ENCODE results near the gene MORN1. TPM values are rescaled to one million over a fixed set of nuclear protein-coding genes. Genes with fewer than 3 reads are reported as not detected.
"Not testable (repeated sequence)": the region's sequence is repeated elsewhere in the genome, so short reads cannot be mapped to it uniquely, and the experiment has no call there.

MORN1 gene
- polyA plus RNA-seq, 1 donor: 8.5 TPM

GRCh38 chr1:2303016-2303775, 88.2 kb downstream of the MORN1 start:
- DNase-seq: no peak

- DNase-seq: no peak
Observed at GRCh38 chr1:2302292-2302925, 88.9 kb downstream of the MORN1 start.

- no peak for DNase-seq
Observed at GRCh38 chr1:2301607-2302291, 89.6 kb downstream of the MORN1 start.

GRCh38 chr1:2300851-2301606, 90.3 kb downstream of the MORN1 start:
- no peak for DNase-seq

GRCh38 chr1:2300004-2300771, 91.2 kb downstream of the MORN1 start:
- no peak for DNase-seq

GRCh38 chr1:2299131-2299627, 92.2 kb downstream of the MORN1 start:
- DNase-seq: no peak

- no peak for DNase-seq
Observed at GRCh38 chr1:2298685-2299084, 92.7 kb downstream of the MORN1 start.

- no peak for DNase-seq
Observed at GRCh38 chr1:2297246-2298011, 93.9 kb downstream of the MORN1 start.

- DNase-seq: no peak
Observed at GRCh38 chr1:2296614-2297013, 94.7 kb downstream of the MORN1 start.

- not testable (repeated sequence) for DNase-seq
Observed at GRCh38 chr1:2296211-2296610, 95.1 kb downstream of the MORN1 start.

GRCh38 chr1:2295526-2295925, 95.8 kb downstream of the MORN1 start:
- no peak for DNase-seq

- DNase-seq: no peak
Observed at GRCh38 chr1:2294725-2295078, 96.7 kb downstream of the MORN1 start.

GRCh38 chr1:2294033-2294724, 97.2 kb downstream of the MORN1 start:
- DNase-seq: no peak

- no peak for DNase-seq
Observed at GRCh38 chr1:2292725-2293450, 98.5 kb downstream of the MORN1 start.

GRCh38 chr1:2291577-2291976, 99.8 kb downstream of the MORN1 start:
- DNase-seq: no peak

- DNase-seq: peak; percentile 72
Observed at GRCh38 chr1:2290595-2291510, 100.5 kb downstream of the MORN1 start.

GRCh38 chr1:2290171-2290578, 101.2 kb downstream of the MORN1 start:
- no peak for DNase-seq

- DNase-seq: no peak
Observed at GRCh38 chr1:2289607-2290006, 101.7 kb downstream of the MORN1 start.

Data from hindlimb muscle (tissue), 1 donor.